ENCODE results near the gene CDH3.
"Not testable (repeated sequence)": the region's sequence is repeated elsewhere in the genome, so short reads cannot be mapped to it uniquely, and the experiment has no call there.

Gene CDH3

DNA sequence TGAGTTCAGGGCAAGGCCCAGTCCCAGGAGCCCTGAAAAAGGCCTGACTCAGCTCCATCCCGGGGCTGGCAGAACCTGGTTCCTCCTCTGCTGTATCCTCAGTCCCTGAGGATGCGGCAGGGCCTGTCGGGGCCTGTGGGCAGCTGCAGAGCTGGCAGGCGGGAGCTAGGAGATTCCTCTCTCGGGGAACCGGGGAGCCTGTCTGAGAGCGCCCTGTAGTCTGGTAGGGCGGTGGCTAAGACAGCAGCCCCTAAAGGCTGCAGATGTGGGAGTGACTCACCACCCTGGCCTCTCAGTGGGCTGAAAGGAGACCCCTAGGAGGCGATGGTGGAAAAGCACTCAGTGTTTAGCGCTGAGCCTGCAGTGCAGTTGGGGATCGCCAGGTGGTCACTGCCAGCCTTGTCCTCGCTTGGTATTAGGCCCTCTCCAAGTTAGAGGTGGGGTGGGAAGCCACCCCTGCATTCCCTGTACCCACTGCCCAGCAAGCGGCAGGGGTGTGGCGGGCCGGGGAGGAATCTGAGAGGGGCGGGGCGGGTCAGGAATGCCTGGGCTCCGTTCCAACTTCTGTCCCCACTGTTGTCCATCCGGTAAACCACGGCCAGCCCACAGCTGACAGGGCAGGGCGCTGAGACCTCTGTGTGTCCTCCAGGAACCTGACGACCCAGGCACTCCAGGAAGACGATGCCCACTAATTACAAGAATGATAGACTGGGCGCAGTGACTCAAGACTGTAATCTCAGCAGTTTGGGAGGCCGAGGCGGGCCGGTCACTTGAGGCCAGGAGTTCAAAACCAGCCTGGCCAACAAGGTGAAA lies 62.4 kb downstream of the CDH3 start:
- DNase-seq, result peak; percentile 52

DNA sequence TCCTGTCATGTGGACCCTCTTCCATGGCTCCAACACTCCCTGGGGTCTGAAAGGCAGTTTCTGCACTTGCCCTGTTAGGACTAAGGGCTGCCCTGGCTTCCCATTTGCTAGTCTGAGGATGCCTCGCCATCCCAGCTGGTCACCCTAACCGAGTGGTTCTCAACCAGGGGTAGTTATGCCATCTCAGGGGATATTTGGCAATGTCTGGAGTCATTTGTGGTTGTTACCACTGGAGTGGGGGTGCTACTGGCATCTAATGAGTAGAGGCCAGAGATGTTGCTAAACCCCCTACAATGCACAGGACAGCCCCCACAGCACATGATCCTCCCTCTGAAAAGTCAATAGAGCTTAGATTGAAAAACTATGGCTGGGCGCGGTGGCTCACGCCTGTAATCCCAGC lies 65.1 kb downstream of the CDH3 start:
- no peak for DNase-seq

DNA sequence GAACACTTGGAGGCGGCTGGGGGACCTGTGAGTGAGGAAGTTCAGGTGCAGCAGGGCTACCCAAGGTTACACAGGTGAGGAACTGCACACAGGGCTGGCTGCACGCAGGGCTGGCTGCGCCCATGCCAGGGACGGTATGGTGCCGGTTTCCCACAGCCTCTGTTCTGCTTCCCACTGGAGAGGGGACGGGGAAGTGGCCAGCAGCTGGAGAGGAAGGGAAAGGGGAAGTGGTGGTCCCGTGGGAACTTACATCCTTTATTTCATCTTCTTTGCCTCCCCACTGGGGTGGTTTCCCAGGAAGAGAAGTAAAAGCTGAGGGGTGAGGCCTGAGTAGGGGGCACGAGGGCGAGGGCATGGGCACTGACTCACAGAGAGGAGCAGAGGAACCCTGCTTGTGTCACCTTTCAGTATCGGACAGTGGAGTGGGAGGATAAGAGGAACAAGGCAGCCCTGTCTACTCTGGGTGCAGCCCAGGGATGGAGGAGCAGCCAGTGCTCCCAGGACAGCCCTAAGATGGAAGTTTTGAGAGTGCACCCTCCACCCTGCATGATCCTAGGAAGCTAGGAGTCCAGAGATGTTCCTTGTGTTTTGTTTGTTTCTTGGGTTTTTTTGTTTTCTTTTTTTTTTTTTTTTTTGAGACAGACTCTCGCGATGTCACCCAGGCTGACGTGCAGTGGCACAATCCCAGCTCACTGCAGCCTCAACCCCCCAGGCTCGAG lies 66.5 kb downstream of the CDH3 start:
- peak; percentile 40 for DNase-seq

DNA sequence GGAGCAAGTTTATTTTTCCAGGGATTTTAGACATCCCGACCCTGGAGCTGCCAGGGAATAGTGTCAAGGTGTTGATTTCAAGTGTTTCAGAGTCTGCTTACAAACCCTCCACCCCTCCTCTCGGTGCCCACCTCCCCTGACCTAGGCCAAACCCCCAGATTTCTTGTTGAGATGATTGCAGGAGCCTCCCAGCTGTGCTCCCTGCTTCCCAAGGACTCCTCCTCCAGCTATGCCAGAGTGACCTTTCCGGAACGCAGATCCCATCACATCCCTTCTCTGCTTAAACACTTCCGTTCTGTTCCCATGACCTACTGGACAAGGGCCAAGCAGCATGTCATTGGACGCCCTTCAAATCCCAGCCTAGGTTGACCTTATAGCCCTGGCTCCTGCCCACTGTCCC lies 68.3 kb downstream of the CDH3 start:
- no peak for DNase-seq

DNA sequence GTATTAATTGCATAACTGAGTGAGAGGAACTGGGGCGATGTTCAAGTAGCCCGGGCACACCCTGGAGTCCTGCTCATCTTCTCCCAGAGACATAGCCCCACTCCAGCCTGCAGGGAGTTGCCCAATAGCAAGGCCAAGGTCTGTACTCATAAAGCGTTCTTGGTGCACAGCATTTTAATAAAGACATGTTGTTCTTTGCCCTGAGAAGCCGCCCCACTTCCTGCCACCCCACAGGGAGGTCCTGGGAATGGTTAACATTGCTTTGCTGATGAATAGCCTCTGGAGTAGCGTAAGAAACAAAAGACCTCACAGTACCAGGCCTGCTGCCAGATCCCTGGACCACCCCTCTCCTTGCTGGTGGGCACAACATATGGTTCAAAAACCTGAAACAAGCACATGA lies 70.4 kb downstream of the CDH3 start:
- DNase-seq, result no peak

DNA sequence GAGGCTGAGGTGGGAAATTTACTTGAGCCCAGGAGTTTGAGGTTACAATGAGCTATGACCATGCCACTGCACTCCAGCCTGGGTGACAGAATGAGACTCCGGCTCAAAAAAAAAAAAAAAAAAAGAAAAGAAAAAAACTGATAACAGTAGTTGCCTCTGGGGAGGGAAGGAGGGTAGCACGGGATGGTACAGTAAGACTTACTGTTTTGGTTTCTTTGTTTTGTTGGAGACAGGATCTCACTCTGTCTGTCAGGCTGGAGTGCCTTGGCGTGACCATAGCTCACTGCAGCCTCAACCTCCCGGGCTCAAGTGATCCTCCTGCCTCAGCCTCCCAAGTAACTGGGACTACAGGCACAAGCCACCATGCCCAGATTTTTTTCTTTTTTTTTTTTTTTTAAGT lies 71.4 kb downstream of the CDH3 start:
- not testable (repeated sequence) for DNase-seq

DNA sequence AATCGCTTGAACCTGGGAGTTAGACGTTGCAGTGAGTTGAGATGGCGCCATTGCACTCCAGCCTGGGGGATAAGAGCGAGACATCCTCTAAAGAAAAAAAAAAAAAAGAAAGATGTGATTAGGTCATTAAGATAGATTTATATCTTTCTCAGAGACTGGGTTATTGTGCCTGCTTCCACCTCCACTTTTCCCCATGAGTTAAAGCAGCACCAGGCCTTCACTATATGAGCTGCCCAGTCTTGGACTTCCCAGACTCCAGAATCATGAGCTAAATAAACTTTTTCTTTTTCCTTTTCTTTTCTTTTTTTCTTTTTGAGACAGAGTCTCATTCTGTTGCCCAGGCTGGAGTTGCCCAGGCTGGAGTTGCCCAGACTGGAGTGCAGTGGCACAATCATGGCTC lies 72.6 kb downstream of the CDH3 start:
- DNase-seq, result no peak

DNA sequence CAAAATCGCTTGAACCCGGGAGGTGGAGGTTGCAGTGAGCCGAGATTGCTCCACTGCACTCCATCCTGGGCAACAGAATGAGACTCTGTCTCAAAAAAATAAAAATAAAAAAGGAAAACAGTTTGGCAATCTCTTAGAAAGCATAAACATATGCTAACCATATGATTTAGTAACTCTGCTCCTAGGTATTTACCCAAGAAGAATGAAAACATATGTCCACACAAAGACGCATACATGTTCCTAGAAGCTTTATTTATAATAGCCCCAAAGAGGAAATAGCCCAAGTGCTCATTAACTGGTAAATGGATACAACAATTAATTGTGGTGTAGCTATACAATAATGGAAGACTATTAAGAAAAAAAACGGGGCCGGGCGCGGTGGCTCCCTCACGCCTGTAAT lies 73.5 kb downstream of the CDH3 start:
- DNase-seq, result no peak

DNA sequence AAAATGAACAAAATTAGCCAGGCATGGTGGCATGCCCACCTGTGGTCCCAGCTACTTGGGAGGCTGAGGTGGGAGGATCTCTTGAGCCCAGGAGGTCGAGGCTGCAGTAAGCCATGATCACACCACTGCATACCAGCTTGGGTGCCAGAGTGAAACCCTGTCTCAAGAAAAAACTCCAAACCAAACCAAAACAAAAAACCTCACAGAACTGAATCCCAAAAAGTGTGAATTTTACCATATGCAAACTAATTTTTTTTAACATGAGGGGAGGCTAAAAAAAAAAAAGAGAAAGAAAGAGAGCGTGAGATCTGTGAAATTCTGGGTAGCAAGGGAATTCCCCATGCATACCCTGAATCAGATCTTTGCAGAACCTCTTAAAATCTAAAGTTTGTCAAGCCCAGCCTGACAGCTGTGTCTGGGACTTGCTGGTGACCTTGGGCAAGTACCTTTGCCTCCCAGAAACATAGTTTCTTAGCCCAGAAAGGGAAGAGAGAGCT lies 74.9 kb downstream of the CDH3 start:
- DNase-seq, result no peak

DNA sequence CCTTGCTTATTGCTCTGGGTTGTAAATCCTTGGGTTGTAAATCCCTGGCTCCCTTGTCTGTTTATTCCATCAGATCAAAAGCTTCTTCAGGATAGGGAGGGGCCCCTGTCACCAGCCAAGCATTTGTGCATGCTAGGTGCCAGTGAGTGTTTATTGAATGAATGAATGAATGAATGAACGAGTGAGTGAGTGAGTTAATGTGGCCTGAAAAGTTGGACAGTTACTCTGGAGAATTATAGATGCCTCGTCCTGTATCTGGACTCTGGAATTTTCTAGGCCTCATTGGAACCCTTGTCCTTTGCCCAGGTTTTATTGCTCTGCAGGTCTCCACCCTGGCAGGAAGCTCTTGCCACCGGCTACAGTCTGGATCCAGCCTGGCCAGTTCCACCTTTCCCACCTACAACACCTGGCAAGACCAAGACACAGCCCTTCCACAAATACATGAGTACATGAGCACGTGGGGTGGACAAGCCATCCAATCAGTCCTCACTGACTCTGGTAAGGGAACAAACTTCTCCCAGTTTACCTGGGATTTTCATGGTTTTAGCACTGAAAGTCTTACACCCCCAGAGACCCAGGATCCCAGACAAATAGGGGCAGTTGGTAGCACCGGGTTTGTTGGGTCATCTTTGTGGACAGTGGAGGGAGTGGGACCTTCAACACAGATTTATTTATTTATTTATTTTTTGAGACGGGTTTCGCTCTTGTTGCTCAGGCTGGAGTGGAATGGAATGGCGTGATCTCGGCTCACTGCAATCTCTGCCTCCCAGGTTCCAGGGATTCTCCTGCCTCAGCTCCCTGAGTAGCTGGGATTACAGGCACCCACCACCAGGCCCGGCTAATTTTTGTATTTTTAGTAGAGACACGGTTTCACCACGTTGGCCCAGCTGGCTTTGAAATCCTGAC lies 77.3 kb downstream of the CDH3 start:
- no peak for DNase-seq

DNA sequence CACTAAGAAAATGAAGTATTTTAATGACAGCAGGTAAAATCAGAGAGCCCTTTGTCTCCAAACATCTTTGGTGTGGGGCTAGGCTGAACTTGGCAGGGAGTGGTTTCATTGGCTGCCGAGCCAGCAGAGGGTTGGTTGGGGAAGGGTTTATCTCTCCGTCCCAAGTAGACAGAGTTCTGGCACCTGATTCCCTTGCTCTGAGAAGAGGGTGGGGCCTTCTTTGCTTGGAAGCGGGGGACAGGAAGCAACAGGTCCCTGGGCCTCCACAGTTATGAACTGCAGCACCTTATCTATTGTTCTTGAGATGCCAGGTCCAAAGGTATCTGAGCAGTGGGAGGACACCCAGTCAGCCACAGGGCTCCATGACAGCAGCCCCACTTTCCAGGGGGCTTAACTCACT lies 79.7 kb downstream of the CDH3 start:
- peak; percentile 98 for DNase-seq

DNA sequence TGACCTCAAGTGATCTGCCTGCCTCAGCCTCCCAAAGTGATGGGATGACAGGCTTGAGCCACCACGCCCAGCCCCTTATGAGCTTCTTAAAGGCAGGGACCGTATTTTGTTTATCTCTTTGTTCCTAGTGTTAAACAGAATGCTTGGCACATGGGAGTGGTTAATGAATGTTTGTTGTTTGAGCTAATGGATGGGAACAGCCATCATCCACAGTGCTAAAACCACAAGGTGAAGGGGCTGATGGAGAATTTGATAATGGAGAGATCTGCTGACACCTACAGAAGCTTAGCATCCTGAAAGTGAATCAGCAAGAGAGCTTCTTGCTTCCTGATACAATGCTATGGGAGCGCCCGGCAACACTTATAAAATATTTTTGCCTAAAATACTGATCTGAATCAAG lies 83.4 kb downstream of the CDH3 start:
- DNase-seq, result peak; percentile 87

DNA sequence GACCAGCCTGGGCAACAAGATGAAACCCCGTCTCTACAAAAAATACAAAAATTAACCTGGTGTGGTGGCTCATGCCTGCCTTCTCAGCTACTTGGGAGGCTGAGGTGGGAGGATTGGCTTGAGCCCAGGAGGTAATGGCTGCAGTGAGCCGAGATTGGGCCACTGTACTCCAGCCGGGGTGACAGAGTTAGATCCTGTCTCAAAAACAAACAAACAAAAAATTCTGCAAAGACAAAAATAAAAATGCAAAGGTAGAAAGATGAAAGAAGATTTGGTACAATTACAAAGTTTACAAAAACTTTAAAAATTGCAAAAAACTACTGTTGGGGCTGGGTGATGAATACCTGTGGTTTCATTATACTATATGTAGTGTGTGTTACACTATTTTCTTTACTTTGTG lies 86.5 kb downstream of the CDH3 start:
- peak; percentile 65 for DNase-seq

DNA sequence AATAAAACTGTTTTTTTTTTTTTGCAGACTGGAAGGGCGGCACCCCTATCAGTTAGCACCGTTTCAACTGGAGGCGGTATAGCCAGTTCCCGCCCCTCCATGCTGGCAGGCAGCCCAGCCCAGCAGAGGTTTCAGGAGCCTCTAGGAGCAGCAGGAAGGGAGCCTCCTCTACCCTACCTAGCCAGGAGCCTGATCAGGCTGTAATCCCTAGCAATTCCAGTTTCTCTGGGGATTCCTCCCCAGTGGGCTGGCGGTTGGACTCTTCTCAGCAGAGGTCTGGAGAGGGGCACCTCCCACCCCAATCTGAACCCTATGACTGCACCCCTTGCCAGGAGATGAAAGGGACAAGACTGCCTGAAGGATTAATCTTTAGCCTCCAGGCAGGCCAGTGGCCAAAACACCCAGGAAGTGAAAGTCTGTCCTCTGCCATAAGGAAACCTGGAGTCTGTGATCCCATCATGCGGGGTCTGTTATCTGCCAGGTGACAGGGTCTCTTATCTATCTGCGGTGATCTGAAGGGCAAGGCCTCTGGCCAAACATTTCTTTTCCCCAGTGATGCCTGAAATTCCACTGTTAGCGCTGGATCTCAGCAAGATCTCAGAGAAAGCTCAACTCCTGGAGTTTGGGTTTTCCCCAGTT lies 87.1 kb downstream of the CDH3 start:
- DNase-seq, result peak; percentile 93

DNA sequence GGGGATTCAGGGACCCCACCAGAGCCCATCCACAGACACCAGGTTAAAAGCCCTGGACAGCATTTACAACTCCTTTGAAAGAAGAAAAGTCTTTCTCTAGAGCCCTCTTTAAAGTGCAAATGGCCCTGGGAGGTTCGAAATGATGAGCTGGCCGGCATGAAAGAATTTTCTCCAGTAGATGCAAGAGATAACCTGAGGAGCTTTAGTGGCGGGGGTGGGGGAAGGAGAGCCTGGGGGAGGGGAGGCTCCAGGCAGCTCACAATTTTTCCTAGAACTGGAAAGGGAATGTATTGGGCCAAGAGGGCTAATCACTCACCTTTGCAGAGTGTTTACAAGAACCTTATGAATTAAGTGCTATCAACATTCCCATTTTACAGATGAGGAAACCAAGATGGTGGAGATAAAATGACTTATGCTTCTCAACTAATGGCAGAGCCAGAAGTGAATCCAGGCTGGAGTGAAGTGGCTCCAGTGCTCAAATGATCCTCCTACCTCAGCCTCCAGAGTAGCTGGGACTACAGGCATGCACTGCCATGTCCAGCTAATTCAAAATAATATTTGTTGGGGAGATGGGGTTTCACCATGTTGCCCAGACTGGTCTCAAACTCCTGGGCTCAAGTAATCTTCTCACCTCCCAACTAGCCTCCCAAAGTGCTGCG lies 87.8 kb downstream of the CDH3 start:
- no peak for DNase-seq

DNA sequence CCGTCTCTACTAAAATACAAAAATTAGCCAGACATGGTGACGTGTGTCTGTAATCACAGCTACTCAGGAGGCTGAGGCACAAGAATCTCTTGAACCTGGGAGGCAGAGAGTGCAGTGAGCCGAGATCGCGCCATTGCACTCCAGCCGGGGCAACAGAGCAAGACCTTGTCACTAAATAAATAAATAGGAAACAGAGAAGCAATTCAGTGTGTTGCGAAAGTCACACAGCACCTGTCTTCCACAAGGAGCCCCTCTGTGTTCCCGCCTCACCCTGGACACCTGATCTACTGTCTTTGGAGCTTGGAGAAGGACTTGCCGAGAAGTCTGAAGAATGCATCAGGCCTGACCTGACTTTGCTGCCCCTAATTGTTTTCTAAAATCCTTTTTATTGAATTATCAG lies 88.5 kb downstream of the CDH3 start:
- no peak for DNase-seq

DNA sequence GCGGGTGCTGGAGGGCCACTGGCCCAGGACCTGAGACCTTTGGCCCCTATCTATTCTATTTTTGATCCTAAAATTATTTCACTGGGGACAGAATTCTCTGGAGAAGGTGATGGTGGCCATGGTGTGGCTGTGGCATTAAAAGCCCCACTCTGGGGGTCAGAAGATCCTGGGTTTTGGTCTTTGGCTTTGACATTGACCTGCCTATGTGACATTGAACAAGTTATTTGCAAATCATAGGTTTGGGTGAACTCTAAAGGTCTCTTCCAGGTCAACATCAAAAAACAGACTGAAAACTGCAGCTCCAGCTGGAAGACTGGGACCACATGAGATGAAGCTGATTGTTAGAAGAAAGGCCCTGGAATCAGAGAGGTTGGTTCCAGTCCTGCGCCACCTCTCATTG lies 89.7 kb downstream of the CDH3 start:
- no peak for DNase-seq

DNA sequence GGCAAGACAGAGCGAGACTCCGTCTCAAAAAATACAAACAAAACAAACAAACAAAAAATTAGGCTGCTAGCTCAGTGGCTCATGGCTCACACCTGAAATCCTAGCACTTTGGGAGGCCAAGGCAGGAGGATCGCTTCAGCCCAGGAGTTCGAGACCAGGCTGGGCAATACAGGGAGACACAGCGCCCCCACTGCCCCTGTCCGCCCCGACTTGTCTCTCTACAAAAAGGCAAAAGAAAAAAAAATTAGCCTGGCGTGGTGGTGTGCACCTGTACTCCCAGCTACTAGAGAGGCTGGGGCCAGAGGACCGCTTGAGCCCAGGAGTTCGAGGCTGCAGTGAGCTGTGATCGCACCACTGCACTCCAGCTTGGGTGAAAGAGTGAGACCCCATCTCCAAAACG lies 91.5 kb downstream of the CDH3 start:
- DNase-seq, result no peak

DNA sequence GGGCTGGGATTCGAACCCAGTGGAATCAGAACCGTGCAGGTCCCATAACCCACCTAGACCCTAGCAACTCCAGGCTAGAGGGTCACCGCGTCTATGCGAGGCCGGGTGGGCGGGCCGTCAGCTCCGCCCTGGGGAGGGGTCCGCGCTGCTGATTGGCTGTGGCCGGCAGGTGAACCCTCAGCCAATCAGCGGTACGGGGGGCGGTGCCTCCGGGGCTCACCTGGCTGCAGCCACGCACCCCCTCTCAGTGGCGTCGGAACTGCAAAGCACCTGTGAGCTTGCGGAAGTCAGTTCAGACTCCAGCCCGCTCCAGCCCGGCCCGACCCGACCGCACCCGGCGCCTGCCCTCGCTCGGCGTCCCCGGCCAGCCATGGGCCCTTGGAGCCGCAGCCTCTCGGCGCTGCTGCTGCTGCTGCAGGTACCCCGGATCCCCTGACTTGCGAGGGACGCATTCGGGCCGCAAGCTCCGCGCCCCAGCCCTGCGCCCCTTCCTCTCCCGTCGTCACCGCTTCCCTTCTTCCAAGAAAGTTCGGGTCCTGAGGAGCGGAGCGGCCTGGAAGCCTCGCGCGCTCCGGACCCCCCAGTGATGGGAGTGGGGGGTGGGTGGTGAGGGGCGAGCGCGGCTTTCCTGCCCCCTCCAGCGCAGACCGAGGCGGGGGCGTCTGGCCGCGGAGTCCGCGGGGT lies 92.1 kb downstream of the CDH3 start, which contains the start of gene CDH1:
Gene CDH1 (plus strand): TSS at position 247 of the 684 bp plus-strand sequence. CDS start 124 bp downstream, at position 371.
- DNase-seq, result peak; percentile 69

DNA sequence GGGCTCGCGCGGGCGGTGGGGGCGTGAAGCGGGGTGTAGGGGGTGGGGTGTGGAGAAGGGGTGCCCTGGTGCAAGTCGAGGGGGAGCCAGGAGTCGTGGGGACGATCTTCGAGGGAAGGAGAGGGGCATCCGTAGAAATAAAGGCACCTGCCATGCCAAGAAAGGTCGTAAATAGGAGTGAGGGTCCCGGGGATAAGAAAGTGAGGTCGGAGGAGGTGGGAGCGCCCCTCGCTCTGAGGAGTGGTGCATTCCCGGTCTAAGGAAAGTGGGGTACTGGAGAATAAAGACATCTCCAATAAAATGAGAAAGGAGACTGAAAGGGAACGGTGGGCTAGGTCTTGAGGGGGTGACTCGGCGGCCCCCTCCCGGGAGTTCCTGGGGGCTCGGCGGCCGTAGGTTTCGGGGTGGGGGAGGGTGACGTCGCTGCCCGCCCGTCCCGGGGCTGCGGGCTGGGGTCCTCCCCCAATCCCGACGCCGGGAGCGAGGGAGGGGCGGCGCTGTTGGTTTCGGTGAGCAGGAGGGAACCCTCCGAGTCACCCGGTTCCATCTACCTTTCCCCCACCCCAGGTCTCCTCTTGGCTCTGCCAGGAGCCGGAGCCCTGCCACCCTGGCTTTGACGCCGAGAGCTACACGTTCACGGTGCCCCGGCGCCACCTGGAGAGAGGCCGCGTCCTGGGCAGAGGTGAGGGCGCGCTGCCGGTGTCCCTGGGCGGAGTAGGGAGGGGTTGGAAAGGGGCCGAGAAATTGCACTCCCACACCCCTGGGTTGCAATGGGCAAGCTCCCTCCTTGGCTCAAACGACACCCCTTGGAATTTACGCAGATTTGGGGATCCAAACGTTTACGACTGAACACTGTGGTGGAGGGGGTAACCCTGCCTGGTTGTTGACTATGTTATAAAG lies 92.9 kb downstream of the CDH3 start:
- DNase-seq, result peak; percentile 68
